GM10266 (cell line): ENCODE measurements around the gene ULK4.

ENCODE experiments used
- DNase-seq: peaks from one replicate; pipeline ENCODE4 v3.0.0; 2012; ENCODE audit errors: extremely low spot score
- CTCF ChIP-seq: IDR thresholded peaks from 2 replicates; pipeline ENCODE4 v1.5.1; 2012; ENCODE audit warnings: mild to moderate bottlenecking, low read depth; ENCODE audit not compliant: control insufficient read depth, insufficient read depth; ENCODE audit errors: missing control alignments

Gene ULK4

DNA sequence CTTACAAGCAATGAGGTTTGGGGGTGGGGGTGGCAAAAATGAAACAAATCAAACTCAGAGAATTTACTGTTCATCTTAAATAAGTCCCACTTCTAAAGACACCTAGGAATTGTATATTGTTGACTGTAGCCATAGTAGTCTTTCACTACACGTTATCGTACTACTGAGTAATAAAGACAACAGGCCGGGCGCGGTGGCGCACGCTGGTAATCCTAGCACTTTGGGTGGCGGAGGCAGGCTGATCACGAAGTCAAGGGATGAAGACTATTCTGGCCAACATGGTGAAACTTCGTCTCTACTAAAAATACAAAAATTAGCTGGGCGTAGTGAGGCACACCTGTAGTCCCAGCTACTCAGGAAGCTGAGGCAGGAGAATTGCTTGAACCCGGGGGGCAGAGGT, 531.0 kb downstream of the ULK4 start:
- DNase-seq: no peak
- TF ChIP-seq CTCF: no peak

DNA sequence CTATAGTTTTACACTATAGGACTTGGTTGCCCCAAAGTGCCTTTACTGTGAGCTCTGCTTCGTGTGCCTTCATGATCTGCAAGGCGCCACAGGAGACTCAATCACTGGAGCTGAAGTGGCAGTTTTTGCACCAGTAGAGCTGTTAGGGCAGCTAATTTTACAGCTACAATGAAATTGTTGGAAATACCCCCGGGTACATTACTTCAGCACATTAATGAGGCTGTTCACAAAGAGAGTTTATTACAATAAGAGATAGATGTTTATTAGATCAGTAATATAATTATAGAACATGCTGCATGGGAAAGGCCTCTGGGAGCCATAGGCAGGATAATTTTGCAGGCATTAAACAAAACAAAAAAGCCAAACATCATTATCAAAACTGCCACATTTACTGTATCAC, 531.5 kb downstream of the ULK4 start:
- no peak for DNase-seq
- TF ChIP-seq CTCF: no peak

DNA sequence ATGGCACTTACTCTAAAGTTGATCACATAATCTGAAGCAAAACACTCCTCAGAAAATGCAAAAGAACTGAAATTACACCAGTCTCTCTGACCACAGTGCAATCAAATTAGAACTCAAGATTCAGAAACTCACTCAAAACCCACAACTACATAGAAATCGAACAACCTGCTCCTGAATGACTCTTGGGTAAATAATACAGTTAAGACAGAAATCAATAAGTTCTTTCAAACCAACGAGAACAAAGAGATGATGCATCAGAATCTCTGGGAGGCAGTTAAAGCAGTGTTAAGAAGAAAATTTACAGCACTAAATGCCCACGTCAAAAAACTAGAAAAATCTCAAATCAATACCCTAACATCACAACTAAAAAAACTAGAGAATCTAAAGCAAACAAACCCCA, 535.4 kb downstream of the ULK4 start:
- TF ChIP-seq CTCF: no peak
- no peak for DNase-seq

DNA sequence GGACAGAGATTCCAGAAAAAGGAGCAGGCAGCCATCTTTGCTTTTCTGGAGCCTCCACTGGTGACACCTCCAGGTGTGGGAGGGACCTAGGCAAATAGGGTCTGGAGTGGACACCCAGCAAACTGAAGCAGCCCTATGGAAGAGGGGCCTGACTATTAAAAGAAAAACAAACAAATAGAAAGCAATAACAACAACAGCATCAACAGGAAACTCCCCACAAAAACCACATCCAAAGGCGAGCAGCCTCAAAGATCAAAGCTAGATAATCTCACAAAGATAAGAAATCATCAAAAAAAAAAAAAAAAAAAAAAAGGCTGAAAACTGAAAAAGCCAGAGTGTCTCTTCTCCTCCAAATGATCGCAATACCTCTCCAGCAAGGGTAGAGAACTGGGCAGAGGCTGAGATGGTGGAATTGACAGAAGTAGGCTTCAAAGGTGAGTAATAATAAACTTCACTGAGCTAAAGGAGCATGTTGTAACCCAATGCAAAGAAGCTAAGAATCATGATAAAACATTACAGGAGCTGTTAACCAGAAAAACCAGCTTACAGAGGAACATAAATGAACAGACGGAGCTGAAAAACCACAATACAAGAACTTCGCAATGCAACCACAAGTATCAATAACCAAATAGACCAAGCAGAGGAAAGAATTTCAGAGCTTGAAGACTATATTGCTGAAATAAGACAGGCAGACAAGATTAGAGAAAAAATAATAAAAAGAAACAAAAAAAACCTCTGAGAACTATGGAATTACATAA, 537.2 kb downstream of the ULK4 start:
- DNase-seq: no peak
- no peak for TF ChIP-seq CTCF

DNA sequence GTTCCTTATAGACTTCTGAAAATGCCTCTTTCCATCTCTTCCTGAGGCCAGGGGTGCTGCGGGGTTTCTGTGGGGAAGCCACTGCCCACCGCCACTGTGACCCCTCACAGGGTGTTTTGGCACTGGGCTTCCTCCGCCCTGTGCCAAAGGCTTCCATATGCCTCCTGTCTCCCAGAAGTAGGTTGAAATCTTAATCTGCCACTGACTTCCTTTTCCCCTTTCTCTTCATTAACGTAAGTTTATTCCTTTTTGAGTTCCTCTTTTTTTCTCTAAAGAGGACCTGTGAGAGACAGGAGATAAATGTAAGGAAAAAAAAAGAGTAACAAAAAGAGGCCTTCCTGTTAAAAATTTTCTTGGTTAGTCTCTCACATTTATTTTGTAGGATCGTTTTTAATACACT, 542.1 kb downstream of the ULK4 start:
- no peak for TF ChIP-seq CTCF
- DNase-seq: no peak

GRCh38 chr3:41418961-41419691, 542.8 kb downstream of the ULK4 start:
- DNase-seq: peak; percentile 21
- no peak for TF ChIP-seq CTCF

DNA sequence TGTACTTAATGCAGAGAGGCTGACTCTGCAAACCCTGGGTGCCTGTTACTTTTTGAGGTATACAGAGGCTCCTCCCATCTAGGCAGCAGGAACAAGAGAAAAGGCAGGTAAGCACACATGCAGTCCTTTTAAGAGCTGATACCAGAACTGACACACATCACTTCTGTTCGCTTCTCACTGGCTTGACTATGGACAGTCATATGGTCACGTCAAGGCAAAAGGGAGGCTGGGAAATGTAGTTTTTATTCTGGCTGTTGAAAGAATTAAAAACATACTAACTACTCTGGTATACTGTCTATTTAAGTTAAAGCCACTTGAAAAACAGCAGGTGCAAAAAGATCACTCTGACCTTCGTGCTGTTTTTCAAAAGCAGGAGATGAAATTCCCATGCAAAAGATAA, 544.3 kb downstream of the ULK4 start:
- no peak for TF ChIP-seq CTCF
- no peak for DNase-seq
